BLaER1 (cell line): Measurements from ENCODE around the gene PAX4.

Experiments used
- H3K27ac ChIP-seq: shearing (Covaris generic); formaldehyde crosslinking; 2 replicates; pipeline ENCODE4 v1.8.1; 2022
- H3K27me3 ChIP-seq: shearing (Covaris generic); formaldehyde crosslinking; 2 replicates; pipeline ENCODE4 v1.8.1; 2022
- H3K36me3 ChIP-seq: shearing (Covaris generic); formaldehyde crosslinking; 2 replicates; pipeline ENCODE4 v1.8.1; 2022
- H3K4me1 ChIP-seq: shearing (Covaris generic); formaldehyde crosslinking; 2 replicates; pipeline ENCODE4 v1.8.1; 2022
- H3K4me2 ChIP-seq: shearing (Covaris generic); formaldehyde crosslinking; 2 replicates; pipeline ENCODE4 v1.8.1; 2022
- H3K4me3 ChIP-seq: shearing (Covaris generic); formaldehyde crosslinking; 2 replicates; pipeline ENCODE4 v1.8.1; 2022
- H3K9ac ChIP-seq: shearing (Covaris generic); formaldehyde crosslinking; 2 replicates; pipeline ENCODE4 v1.8.1; 2022
- H3K9me3 ChIP-seq: shearing (Covaris generic); formaldehyde crosslinking; 2 replicates; pipeline ENCODE4 v1.8.1; 2022
- H4K20me1 ChIP-seq: shearing (Covaris generic); formaldehyde crosslinking; 2 replicates; pipeline ENCODE4 v1.8.1; 2022
- Cebpa-rat ChIP-seq: shearing (Covaris generic); IDR thresholded peaks from 2 replicates; pipeline ENCODE4 v1.8.1; 2022

The PAX4 gene

GRCh38 chr7:127600885-127601284 lies 17.1 kb downstream of the PAX4 start:
- no peak overlapping the region for H3K4me2 ChIP-seq
- H3K4me1 ChIP-seq, result no peaks in the 10 kb centered on the region
- no peaks in the 10 kb centered on the region for H4K20me1 ChIP-seq
- no peak overlapping the region for H3K9ac ChIP-seq
- H3K4me3 ChIP-seq, result no peak overlapping the region
- H3K27me3 ChIP-seq, result no peaks in the 10 kb centered on the region
- H3K36me3 ChIP-seq, result no peaks in the 10 kb centered on the region
- H3K9me3 ChIP-seq, result no peaks in the 10 kb centered on the region
- no peak overlapping the region for H3K27ac ChIP-seq
- no peak for TF ChIP-seq Cebpa-rat

GRCh38 chr7:127598318-127598717 lies 19.6 kb downstream of the PAX4 start:
- Histone ChIP-seq H3K9me3 (no peaks in the 10 kb centered on the region), H3K4me2 (no peak overlapping the region), H4K20me1 (no peaks in the 10 kb centered on the region), H3K36me3 (no peaks in the 10 kb centered on the region), H3K27ac (no peak overlapping the region), H3K27me3 (no peaks in the 10 kb centered on the region), H3K4me3 (no peak overlapping the region), H3K4me1 (no peaks in the 10 kb centered on the region), H3K9ac (no peak overlapping the region)
- no peak for TF ChIP-seq Cebpa-rat

DNA sequence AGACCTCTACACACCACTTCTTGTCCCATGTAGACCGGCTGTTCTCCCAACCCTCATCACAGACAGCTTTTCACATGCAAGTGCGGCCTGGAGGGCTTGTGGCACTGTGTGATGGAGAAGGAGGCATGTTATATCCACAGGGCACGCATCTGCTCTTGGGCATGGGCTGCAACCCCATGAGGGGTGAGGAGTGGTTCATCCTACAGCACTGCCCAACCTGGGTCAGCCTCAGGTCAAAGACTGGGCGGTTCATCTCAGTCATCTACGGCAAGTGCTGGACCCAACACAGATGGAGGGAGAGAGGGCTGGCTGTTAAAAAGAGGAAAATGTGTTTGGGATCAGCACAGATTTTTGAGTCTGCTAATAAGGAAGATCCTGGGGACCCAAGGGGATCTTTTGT lies 22.2 kb downstream of the PAX4 start:
- Histone ChIP-seq H3K4me3 (no peak overlapping the region), H3K4me1 (no peaks in the 10 kb centered on the region), H4K20me1 (0 out of 2 replicates have a peak, but pooled peaks cover 2% of the 10 kb centered on the region), H3K4me2 (no peak overlapping the region), H3K9ac (no peak overlapping the region), H3K27ac (no peak overlapping the region), H3K9me3 (no peaks in the 10 kb centered on the region), H3K36me3 (peaks cover 14% of the 10 kb centered on the region), H3K27me3 (no peaks in the 10 kb centered on the region)
- TF ChIP-seq Cebpa-rat, result no peak

DNA sequence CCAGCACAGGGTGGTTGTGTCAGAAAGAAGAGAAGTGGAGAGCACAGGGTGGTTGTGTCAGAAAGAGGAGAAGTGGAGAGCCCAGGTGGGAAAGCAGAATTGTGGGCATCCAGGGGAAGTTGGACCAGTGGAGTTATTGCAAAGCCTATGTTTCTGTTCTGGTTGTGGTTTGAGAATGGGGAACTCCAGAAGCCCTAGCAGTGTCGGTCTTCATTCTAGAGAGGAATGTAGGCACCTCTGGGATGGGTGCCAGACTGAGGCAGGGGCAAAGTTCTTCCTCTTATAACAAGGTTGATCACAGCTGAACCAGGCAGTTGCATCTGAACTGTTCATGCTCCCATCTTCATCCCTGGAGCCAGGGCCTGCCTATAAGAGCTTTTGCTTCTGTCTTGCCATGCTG lies 23.5 kb downstream of the PAX4 start:
- no peaks in the 10 kb centered on the region for H3K27me3 ChIP-seq
- no peak overlapping the region for H3K27ac ChIP-seq
- TF ChIP-seq Cebpa-rat, result no peak
- no peak overlapping the region for H3K9ac ChIP-seq
- H3K4me3 ChIP-seq, result no peak overlapping the region
- H3K36me3 ChIP-seq, result peaks cover 26% of the 10 kb centered on the region
- no peaks in the 10 kb centered on the region for H3K9me3 ChIP-seq
- H3K4me2 ChIP-seq, result no peak overlapping the region
- peaks cover 10% of the 10 kb centered on the region for H4K20me1 ChIP-seq
- H3K4me1 ChIP-seq, result peaks cover 6% of the 10 kb centered on the region

- H3K27me3 ChIP-seq, result no peaks in the 10 kb centered on the region
- H3K4me1 ChIP-seq, result peaks cover 19% of the 10 kb centered on the region
- no peak overlapping the region for H3K27ac ChIP-seq
- H3K4me3 ChIP-seq, result no peak overlapping the region
- no peaks in the 10 kb centered on the region for H3K9me3 ChIP-seq
- H3K36me3 ChIP-seq, result peaks cover 27% of the 10 kb centered on the region
- H3K4me2 ChIP-seq, result no peak overlapping the region
- no peak for TF ChIP-seq Cebpa-rat
- H3K9ac ChIP-seq, result no peak overlapping the region
- H4K20me1 ChIP-seq, result peaks cover 20% of the 10 kb centered on the region
Measured at GRCh38 chr7:127592550-127592949, 25.4 kb downstream of the PAX4 start.

DNA sequence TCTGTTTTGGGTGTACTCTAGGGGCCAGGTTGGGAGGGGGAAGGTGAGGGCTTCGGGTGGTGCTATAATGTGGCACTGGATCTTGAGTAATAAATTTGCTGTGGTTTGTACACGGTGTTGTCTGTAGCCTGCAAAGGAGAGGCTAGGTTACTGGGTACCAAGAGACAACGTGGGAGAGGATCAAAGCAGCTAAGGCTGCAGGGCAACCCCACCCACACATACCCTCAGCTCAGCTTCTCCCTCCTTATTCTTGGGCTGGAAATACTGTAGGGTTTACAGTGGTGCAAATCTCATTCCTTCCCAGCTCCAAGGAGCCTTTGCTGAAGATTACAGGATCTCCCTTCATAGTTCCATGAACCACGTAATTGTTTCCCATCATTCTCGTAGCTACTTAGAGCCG lies 26.4 kb downstream of the PAX4 start:
- H3K4me3 ChIP-seq, result no peak overlapping the region
- H3K4me2 ChIP-seq, result no peak overlapping the region
- no peaks in the 10 kb centered on the region for H3K9me3 ChIP-seq
- H3K36me3 ChIP-seq, result peaks cover 27% of the 10 kb centered on the region
- peaks cover 20% of the 10 kb centered on the region for H4K20me1 ChIP-seq
- H3K27ac ChIP-seq, result no peak overlapping the region
- peaks cover 21% of the 10 kb centered on the region for H3K4me1 ChIP-seq
- no peak overlapping the region for H3K9ac ChIP-seq
- no peaks in the 10 kb centered on the region for H3K27me3 ChIP-seq
- no peak for TF ChIP-seq Cebpa-rat

- H3K9ac ChIP-seq, result no peak overlapping the region
Measured at GRCh38 chr7:127591189-127591588, 26.8 kb downstream of the PAX4 start.

GRCh38 chr7:127589896-127590295 lies 28.0 kb downstream of the PAX4 start:
- H3K9ac ChIP-seq, result peak overlapping the region; percentile 92; the same call in 1 of the 2 replicates
- no peaks in the 10 kb centered on the region for H3K27me3 ChIP-seq
- peaks cover 27% of the 10 kb centered on the region for H3K36me3 ChIP-seq
- 0 out of 2 replicates have a peak overlapping the region, but pooled peaks have one; percentile 98 for H3K4me3 ChIP-seq
- peaks cover 23% of the 10 kb centered on the region for H4K20me1 ChIP-seq
- no peak overlapping the region for H3K27ac ChIP-seq
- peak overlapping the region; percentile 96 for H3K4me2 ChIP-seq
- H3K9me3 ChIP-seq, result no peaks in the 10 kb centered on the region
- no peak for TF ChIP-seq Cebpa-rat
- H3K4me1 ChIP-seq, result peaks cover 27% of the 10 kb centered on the region

More at GRCh38 chr7:127591189-127591588, 26.8 kb downstream of the PAX4 start:
- Histone ChIP-seq H3K4me1 (peaks cover 21% of the 10 kb centered on the region), H3K4me2 (no peak overlapping the region), H3K4me3 (no peak overlapping the region), H4K20me1 (peaks cover 20% of the 10 kb centered on the region), H3K9me3 (no peaks in the 10 kb centered on the region), H3K27me3 (no peaks in the 10 kb centered on the region), H3K27ac (no peak overlapping the region), H3K36me3 (peaks cover 27% of the 10 kb centered on the region)
- TF ChIP-seq Cebpa-rat, result no peak

DNA sequence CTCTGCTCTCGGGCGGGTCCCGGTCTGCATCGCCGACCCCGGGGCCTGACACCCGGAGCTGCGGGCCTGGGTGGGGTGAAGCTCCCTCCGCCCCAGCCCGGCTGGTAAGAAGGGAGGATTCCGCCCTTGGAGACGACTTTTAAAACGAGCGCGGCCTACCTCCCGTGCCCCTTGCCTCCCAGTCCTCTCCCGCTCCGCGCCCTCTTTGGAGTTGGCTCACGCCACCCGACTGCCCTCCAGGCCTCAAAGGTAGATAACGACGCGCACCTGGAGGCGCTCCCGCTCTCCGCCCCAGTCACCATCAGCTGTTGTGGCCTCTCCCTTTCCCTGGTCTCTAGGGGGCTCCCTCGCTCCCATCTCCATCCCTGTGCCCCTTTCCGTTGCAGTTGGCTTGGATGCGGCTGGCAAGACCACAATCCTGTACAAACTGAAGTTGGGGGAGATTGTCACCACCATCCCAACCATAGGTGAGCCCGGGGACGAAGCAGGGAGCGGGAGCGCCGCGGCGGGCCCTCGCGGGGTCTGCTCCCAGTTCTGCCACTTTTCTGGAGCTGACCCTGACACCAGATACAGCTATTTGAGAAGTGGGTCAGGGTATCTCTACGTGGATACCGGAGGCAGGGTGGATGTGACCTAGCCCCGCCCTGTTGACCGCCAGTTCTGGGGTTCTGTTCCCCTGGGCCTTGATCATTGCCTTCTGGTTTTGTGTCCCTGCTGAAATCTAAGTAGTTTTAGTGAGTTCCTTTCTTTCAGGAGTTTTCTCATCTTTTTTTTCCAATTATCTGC lies 29.1 kb downstream of the PAX4 start:
- TF ChIP-seq Cebpa-rat, result no peak
- H4K20me1 ChIP-seq, result peaks cover 33% of the 10 kb centered on the region
- peaks cover 37% of the 10 kb centered on the region for H3K4me1 ChIP-seq
- H3K9ac ChIP-seq, result peak overlapping the region; percentile 92
- H3K9me3 ChIP-seq, result no peaks in the 10 kb centered on the region
- peak overlapping the region; percentile 96 for H3K4me2 ChIP-seq
- H3K4me3 ChIP-seq, result peak overlapping the region; percentile 98
- H3K27ac ChIP-seq, result peak overlapping the region; percentile 87
- no peaks in the 10 kb centered on the region for H3K27me3 ChIP-seq
- peaks cover 27% of the 10 kb centered on the region for H3K36me3 ChIP-seq

GRCh38 chr7:127588019-127588696 lies 29.8 kb downstream of the PAX4 start, which contains the start of gene ARF5:
Gene ARF5 (plus strand): TSS chr7:127588411. CDS start chr7:127588499, 88 bp downstream.
- peak within 1 kb of the TSS; percentile 92 for H3K9ac ChIP-seq
- peak within 1 kb of the TSS; percentile 98 for H3K4me3 ChIP-seq
- peak within 1 kb of the TSS; percentile 96 for H3K4me2 ChIP-seq
- TF ChIP-seq Cebpa-rat, result no peak
- H3K36me3 ChIP-seq, result peaks cover 34% of the 10 kb centered on the region
- H3K4me1 ChIP-seq, result peaks cover 44% of the 10 kb centered on the region
- peak within 1 kb of the TSS; percentile 87 for H3K27ac ChIP-seq
- peaks cover 40% of the 10 kb centered on the region for H4K20me1 ChIP-seq
- H3K9me3 ChIP-seq, result no peaks in the 10 kb centered on the region
- no peaks in the 10 kb centered on the region for H3K27me3 ChIP-seq
